KMS-11 (cell line): ENCODE data around the gene CNPY4.

Experiments
- H2AFZ ChIP-seq: fragments of 200-600 bp; sonication (generic); 2 replicates; pipeline ENCODE4 v1.6.1; 2016; ENCODE audit warnings: antibody characterized with exemption, mixed run types, low read depth
- H3K27ac ChIP-seq: fragments of 200-600 bp; sonication (generic); 2 replicates; pipeline ENCODE4 v1.6.1; 2016; ENCODE audit warnings: mild to moderate bottlenecking, mixed run types
- H3K27me3 ChIP-seq: fragments of 200-600 bp; sonication (generic); 2 replicates; pipeline ENCODE4 v1.6.1; 2017; ENCODE audit warnings: mild to moderate bottlenecking, low read depth, mixed run types, moderate library complexity; ENCODE audit not compliant: insufficient read depth
- H3K36me3 ChIP-seq: fragments of 200-600 bp; sonication (generic); 2 replicates; pipeline ENCODE4 v1.6.1; 2017; ENCODE audit warnings: mild to moderate bottlenecking, mixed run types; ENCODE audit not compliant: insufficient read depth
- H3K4me1 ChIP-seq: fragments of 200-600 bp; sonication (generic); 2 replicates; pipeline ENCODE4 v1.6.1; 2016; ENCODE audit warnings: mild to moderate bottlenecking, low read depth, mixed run types; ENCODE audit not compliant: poor library complexity, severe bottlenecking
- H3K4me2 ChIP-seq: fragments of 200-600 bp; sonication (generic); 2 replicates; pipeline ENCODE4 v1.7.0; 2016; ENCODE audit warnings: mild to moderate bottlenecking, mixed run types
- H3K4me3 ChIP-seq: fragments of 200-600 bp; sonication (generic); IDR thresholded peaks from 2 replicates; pipeline ENCODE4 v1.6.1; 2017; ENCODE audit warnings: low read depth, low read length, mixed read lengths; ENCODE audit not compliant: insufficient read depth
- H3K79me2 ChIP-seq: fragments of 200-600 bp; sonication (generic); 2 replicates; pipeline ENCODE4 v1.6.1; 2016; ENCODE audit warnings: low read depth, mixed run types; ENCODE audit not compliant: insufficient read depth
- H3K9ac ChIP-seq: fragments of 200-600 bp; sonication (generic); 2 replicates; pipeline ENCODE4 v1.6.1; 2016; ENCODE audit warnings: mild to moderate bottlenecking, mixed run types
- H4K20me1 ChIP-seq: fragments of 200-600 bp; sonication (generic); 2 replicates; pipeline ENCODE4 v1.6.1; 2016; ENCODE audit warnings: mild to moderate bottlenecking, mixed run types; ENCODE audit not compliant: insufficient read depth
- TF ChIP-seq, protein P1 (sequence below): fragments of 200-600 bp; sonication (generic); conservative IDR thresholded peaks from 2 replicates; pipeline ENCODE4 v1.6.1; 2017; ENCODE audit warnings: low read depth, mild to moderate bottlenecking, antibody characterized with exemption, low read length, moderate library complexity, mixed read lengths

CNPY4 gene

DNA sequence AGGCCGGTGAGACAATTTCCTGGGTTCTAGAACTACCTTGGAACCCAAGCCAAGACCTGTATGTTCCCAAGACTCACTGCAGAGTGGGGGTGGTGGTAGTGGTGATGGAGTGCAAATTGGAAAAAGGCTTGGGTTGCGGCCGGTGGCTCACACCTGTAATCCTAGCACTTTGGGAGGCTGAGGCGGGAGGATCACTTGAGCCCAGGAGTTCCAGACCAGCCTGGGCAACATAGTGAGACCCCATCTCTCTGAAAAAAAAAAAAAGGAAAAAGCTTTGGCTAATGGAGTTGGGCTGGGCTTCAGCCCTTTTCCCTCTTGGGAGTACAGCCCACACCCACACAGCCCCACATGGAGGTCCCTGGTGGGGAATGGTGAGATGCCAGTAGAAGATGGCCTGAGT, 13.9 kb upstream of the CNPY4 start:
- Histone ChIP-seq H3K4me1 (peaks cover 7% of the 10 kb centered on the region), H3K9ac (no peak overlapping the region), H3K4me2 (no peak overlapping the region), H3K27ac (no peak overlapping the region), H4K20me1 (no peaks in the 10 kb centered on the region), H2AFZ (no peak overlapping the region), H3K36me3 (no peaks in the 10 kb centered on the region; the same call in 1 of the 2 replicates), H3K27me3 (no peaks in the 10 kb centered on the region), H3K4me3 (no peak overlapping the region), H3K79me2 (peaks cover 10% of the 10 kb centered on the region)
- TF ChIP-seq, protein P1, sequence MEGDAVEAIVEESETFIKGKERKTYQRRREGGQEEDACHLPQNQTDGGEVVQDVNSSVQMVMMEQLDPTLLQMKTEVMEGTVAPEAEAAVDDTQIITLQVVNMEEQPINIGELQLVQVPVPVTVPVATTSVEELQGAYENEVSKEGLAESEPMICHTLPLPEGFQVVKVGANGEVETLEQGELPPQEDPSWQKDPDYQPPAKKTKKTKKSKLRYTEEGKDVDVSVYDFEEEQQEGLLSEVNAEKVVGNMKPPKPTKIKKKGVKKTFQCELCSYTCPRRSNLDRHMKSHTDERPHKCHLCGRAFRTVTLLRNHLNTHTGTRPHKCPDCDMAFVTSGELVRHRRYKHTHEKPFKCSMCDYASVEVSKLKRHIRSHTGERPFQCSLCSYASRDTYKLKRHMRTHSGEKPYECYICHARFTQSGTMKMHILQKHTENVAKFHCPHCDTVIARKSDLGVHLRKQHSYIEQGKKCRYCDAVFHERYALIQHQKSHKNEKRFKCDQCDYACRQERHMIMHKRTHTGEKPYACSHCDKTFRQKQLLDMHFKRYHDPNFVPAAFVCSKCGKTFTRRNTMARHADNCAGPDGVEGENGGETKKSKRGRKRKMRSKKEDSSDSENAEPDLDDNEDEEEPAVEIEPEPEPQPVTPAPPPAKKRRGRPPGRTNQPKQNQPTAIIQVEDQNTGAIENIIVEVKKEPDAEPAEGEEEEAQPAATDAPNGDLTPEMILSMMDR, result no peak

DNA sequence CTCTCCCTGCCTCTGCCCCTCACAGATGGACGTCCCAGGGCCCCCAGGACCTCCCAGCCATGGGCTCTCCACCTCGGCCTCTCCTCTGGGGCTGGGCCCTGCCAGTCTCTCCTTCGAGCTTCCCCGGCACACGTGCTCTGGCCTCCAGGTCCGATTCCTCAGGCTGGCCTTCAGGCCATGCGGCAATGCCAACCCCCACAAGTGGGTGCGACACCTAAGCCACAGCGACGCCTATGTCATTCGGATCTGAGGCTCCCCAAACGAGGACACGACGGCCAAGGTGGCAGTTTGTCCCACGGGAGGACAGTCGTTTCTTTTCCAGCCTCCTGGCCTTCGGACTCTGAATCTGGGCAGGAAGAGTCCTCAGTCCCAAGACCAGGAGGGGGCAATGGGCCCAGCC, 12.8 kb upstream of the CNPY4 start:
- 0 out of 2 replicates have a peak, but pooled peaks cover 4% of the 10 kb centered on the region for H3K79me2 ChIP-seq
- H3K4me2 ChIP-seq, result no peak overlapping the region
- no peak overlapping the region for H3K27ac ChIP-seq
- no peaks in the 10 kb centered on the region for H4K20me1 ChIP-seq
- H3K4me3 ChIP-seq, result no peak overlapping the region
- H3K27me3 ChIP-seq, result no peaks in the 10 kb centered on the region
- peaks cover 7% of the 10 kb centered on the region for H3K4me1 ChIP-seq
- H3K36me3 ChIP-seq, result no peaks in the 10 kb centered on the region; the same call in 1 of the 2 replicates
- H3K9ac ChIP-seq, result no peak overlapping the region
- TF ChIP-seq, protein P1, result no peak
- H2AFZ ChIP-seq, result no peak overlapping the region

DNA sequence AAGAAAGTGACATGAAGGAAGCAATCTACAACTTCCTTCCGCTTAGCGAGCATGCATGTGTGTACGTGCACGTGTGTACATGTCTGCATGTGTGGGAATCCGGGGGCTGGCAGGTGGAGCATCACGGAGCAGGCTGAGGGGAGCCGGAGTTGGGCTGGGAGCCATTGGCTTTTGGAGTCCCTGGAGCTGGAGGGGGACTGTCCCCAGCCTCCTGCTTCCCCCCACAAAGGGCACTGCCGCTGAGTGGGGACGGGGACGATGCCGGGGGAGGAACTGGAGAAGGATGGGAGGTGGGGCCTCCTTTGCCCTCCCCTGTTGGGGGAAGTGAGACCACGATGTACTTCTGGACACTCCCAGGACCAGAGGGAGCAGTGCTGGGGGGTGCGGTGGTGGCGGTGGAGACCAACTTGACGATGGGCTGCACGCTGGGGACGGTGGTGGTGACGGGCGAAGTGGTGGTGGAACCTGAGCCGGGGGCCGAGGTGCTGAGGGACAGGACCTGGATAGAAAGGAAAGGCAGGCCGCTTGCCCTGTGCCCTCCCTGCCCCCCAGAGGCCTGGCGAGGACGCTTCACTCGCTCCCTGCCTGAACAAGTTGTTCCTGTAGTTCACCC, 12.2 kb upstream of the CNPY4 start:
- Histone ChIP-seq H3K27ac (no peak overlapping the region), H3K4me1 (peaks cover 5% of the 10 kb centered on the region), H3K27me3 (no peaks in the 10 kb centered on the region), H3K79me2 (0 out of 2 replicates have a peak, but pooled peaks cover 3% of the 10 kb centered on the region), H3K36me3 (no peaks in the 10 kb centered on the region; the same call in 1 of the 2 replicates), H4K20me1 (no peaks in the 10 kb centered on the region), H3K4me3 (no peak overlapping the region), H2AFZ (no peak overlapping the region), H3K9ac (no peak overlapping the region), H3K4me2 (no peak overlapping the region)
- TF ChIP-seq, protein P1, result no peak

DNA sequence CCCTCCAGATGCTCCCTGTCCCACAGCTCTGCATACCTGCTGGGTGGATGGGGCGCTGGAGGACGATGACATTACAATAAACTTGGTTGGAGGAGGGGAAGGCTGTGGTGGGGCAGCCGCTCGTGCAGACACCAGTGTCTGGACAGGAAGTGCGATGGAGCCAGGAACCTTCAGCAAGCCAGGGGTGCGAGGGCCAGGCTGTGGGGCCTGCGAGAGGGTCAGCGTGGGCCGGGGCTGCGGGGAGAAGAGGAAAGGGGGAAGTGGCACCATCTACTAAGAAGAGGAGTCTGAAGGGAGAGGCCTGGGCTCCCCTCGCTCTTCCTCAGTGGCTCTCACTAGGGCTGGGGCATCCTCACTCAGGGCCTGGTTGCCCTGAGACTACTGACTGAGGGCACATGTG, 11.5 kb upstream of the CNPY4 start:
- Histone ChIP-seq H3K9ac (no peak overlapping the region), H3K36me3 (no peaks in the 10 kb centered on the region; the same call in 1 of the 2 replicates), H3K4me2 (no peak overlapping the region), H3K27me3 (no peaks in the 10 kb centered on the region), H3K4me3 (no peak overlapping the region), H2AFZ (no peak overlapping the region), H3K4me1 (no peaks in the 10 kb centered on the region), H4K20me1 (no peaks in the 10 kb centered on the region), H3K79me2 (no peaks in the 10 kb centered on the region), H3K27ac (no peak overlapping the region)
- TF ChIP-seq, protein P1, result no peak
